ENCODE data around the gene GDF2.

Gene GDF2

DNA sequence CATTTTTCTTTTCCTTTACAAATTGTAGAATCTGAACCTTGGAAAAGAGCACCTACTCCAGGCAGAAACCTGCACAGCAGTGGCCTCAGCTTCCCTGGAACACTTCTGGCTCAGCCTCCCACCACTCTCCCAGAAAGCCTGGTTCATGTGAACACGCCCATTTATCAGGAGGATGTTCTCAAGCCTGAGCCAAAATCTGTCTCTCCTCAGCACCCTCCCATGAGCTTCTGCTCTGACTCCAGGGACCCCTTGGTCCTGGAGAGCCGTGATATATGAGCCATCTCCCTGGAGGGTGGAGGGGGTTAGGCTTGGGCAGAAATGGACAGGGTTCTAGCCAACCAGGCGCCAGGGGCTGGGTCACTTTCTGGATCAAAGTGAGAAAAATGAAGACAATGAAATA is 10.1 kb downstream of the GDF2 start:
- Histone ChIP-seq H3F3A (ENCODE audit: insufficient read depth, low read length) (no peaks in the 10 kb centered on the region), H3K4me1 (ENCODE audit: insufficient read depth, low read length, severe bottlenecking) (no peaks in the 10 kb centered on the region), H3K9me2 (ENCODE audit: low read depth, low read length) (no peaks in the 10 kb centered on the region), H3K9me3 (ENCODE audit: low read length) (no peaks in the 10 kb centered on the region), H3K79me2 (ENCODE audit: insufficient read depth, low read length) (no peaks in the 10 kb centered on the region), H4K20me1 (ENCODE audit: insufficient read depth, low read length) (no peaks in the 10 kb centered on the region), H2AFZ (ENCODE audit: low read length) (no peak overlapping the region), H3K4me2 (ENCODE audit: low read length) (no peak overlapping the region), H3K4me3 (ENCODE audit: low read depth, low read length, poor library complexity, severe bottlenecking) (no peak overlapping the region), H3K36me3 (ENCODE audit: insufficient read depth, low read length) (no peaks in the 10 kb centered on the region), H3K27me3 (ENCODE audit: insufficient read depth, low read length) (0 out of 2 replicates have a peak, but pooled peaks cover 4% of the 10 kb centered on the region), H3K9ac (ENCODE audit: low read length) (no peak overlapping the region), H3K27ac (ENCODE audit: low read depth, low read length, poor library complexity, severe bottlenecking) (no peak overlapping the region)
- no peak for TF ChIP-seq EZH2 (IDR thresholded peaks at IDR 0.05; ENCODE audit: borderline replicate concordance, low read length)
- TF ChIP-seq, protein P1, sequence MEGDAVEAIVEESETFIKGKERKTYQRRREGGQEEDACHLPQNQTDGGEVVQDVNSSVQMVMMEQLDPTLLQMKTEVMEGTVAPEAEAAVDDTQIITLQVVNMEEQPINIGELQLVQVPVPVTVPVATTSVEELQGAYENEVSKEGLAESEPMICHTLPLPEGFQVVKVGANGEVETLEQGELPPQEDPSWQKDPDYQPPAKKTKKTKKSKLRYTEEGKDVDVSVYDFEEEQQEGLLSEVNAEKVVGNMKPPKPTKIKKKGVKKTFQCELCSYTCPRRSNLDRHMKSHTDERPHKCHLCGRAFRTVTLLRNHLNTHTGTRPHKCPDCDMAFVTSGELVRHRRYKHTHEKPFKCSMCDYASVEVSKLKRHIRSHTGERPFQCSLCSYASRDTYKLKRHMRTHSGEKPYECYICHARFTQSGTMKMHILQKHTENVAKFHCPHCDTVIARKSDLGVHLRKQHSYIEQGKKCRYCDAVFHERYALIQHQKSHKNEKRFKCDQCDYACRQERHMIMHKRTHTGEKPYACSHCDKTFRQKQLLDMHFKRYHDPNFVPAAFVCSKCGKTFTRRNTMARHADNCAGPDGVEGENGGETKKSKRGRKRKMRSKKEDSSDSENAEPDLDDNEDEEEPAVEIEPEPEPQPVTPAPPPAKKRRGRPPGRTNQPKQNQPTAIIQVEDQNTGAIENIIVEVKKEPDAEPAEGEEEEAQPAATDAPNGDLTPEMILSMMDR (IDR thresholded peaks at IDR 0.05; ENCODE audit: low read length) = no peak

DNA sequence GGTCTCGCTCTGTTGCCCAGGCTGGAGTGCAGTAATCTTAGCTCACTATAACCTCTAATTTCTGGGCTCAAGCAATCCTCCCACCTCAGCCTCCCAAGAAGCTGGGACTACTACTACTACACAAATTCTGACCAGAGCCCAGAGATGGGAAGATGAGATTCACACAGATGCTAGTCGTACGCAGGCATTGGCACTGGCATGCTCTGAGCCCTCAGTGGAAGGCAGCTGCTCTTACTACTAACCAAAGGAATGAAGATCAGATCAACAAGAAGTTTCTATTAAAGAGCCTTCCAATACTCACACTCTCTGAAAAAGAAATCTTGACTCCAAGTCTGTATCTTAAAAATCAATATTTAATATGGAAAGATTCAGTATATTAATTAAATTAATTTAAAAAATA is 10.7 kb downstream of the GDF2 start:
- no peaks in the 10 kb centered on the region for H3K79me2 ChIP-seq (ENCODE audit: insufficient read depth, low read length)
- no peak overlapping the region for H3K4me3 ChIP-seq (ENCODE audit: low read depth, low read length, poor library complexity, severe bottlenecking)
- TF ChIP-seq EZH2 (IDR thresholded peaks at IDR 0.05; ENCODE audit: borderline replicate concordance, low read length) = no peak
- TF ChIP-seq, protein P1 (IDR thresholded peaks at IDR 0.05; ENCODE audit: low read length) = no peak
- H3K9me2 ChIP-seq (ENCODE audit: low read depth, low read length) = no peaks in the 10 kb centered on the region
- no peak overlapping the region for H2AFZ ChIP-seq (ENCODE audit: low read length)
- no peaks in the 10 kb centered on the region for H3K9me3 ChIP-seq (ENCODE audit: low read length)
- 0 out of 2 replicates have a peak, but pooled peaks cover 5% of the 10 kb centered on the region for H3K27me3 ChIP-seq (ENCODE audit: insufficient read depth, low read length)
- H3F3A ChIP-seq (ENCODE audit: insufficient read depth, low read length) = no peaks in the 10 kb centered on the region
- no peak overlapping the region for H3K9ac ChIP-seq (ENCODE audit: low read length)
- no peaks in the 10 kb centered on the region for H4K20me1 ChIP-seq (ENCODE audit: insufficient read depth, low read length)
- no peak overlapping the region for H3K4me2 ChIP-seq (ENCODE audit: low read length)
- H3K27ac ChIP-seq (ENCODE audit: low read depth, low read length, poor library complexity, severe bottlenecking) = no peak overlapping the region
- no peaks in the 10 kb centered on the region for H3K36me3 ChIP-seq (ENCODE audit: insufficient read depth, low read length)
- no peaks in the 10 kb centered on the region for H3K4me1 ChIP-seq (ENCODE audit: insufficient read depth, low read length, severe bottlenecking)

DNA sequence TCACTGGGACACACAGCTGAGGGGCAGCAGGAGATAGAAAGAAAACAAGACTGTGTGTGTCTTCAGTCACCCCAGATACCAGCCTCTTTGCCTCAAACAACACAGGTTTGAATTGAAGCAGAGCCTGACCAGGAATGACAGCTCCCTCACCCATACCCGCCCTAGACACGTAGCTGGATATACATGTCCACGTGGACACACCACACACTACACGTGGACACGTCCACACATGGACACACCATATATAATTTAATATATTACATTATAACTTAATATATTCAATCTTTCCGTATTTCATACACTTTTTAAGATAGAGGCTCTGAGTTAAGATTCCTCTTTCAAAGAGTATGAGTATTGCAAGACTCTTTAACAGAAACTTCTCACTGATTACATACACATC is 11.3 kb downstream of the GDF2 start:
- Histone ChIP-seq H3K4me2 (ENCODE audit: low read length) (no peak overlapping the region), H3K36me3 (ENCODE audit: insufficient read depth, low read length) (no peaks in the 10 kb centered on the region), H3K9ac (ENCODE audit: low read length) (no peak overlapping the region), H3K4me1 (ENCODE audit: insufficient read depth, low read length, severe bottlenecking) (no peaks in the 10 kb centered on the region), H3F3A (ENCODE audit: insufficient read depth, low read length) (no peaks in the 10 kb centered on the region), H3K27me3 (ENCODE audit: insufficient read depth, low read length) (0 out of 2 replicates have a peak, but pooled peaks cover 5% of the 10 kb centered on the region), H3K9me3 (ENCODE audit: low read length) (no peaks in the 10 kb centered on the region), H4K20me1 (ENCODE audit: insufficient read depth, low read length) (no peaks in the 10 kb centered on the region), H2AFZ (ENCODE audit: low read length) (no peak overlapping the region), H3K27ac (ENCODE audit: low read depth, low read length, poor library complexity, severe bottlenecking) (no peak overlapping the region), H3K4me3 (ENCODE audit: low read depth, low read length, poor library complexity, severe bottlenecking) (no peak overlapping the region), H3K79me2 (ENCODE audit: insufficient read depth, low read length) (no peaks in the 10 kb centered on the region), H3K9me2 (ENCODE audit: low read depth, low read length) (no peaks in the 10 kb centered on the region)
- TF ChIP-seq EZH2 (IDR thresholded peaks at IDR 0.05; ENCODE audit: borderline replicate concordance, low read length) = no peak
- TF ChIP-seq, protein P1 (IDR thresholded peaks at IDR 0.05; ENCODE audit: low read length) = no peak
